Suprapubic skin (tissue), 4 donors: ENCODE measurements around the gene CROCC2.

ENCODE experiments used
- EP300 ChIP-seq: sonication (generic); formaldehyde crosslinking; IDR thresholded peaks from one replicate; pipeline ENCODE4 v1.6.1; 2017; ENCODE audit warnings: antibody characterized with exemption
- POLR2A ChIP-seq, 2 donors: fragments of 450-650 bp; IDR thresholded peaks; one replicate each; pipeline ENCODE4 v1.6.1; 2017; ENCODE audit warnings: antibody characterized with exemption in 2 of 2, mild to moderate bottlenecking in 2 of 2, moderate library complexity in 2 of 2
- POLR2AphosphoS5 ChIP-seq, 3 donors: sonication (generic); formaldehyde crosslinking; IDR thresholded peaks; one replicate each; pipeline ENCODE4 v1.6.1; 2017; ENCODE audit warnings: antibody characterized with exemption in 3 of 3
- TF ChIP-seq, protein P1 (sequence below), 2 donors: fragments of 200-600 bp in 1 of 2; fragments of 450-650 bp in 1 of 2; sonication (generic) in 1 of 2; IDR thresholded peaks; one replicate each; pipeline ENCODE4 v1.5.1; 2016 to 2019; ENCODE audit warnings: antibody characterized with exemption in 2 of 2, mild to moderate bottlenecking in 1 of 2, moderate library complexity in 1 of 2

- TF ChIP-seq, protein P1, sequence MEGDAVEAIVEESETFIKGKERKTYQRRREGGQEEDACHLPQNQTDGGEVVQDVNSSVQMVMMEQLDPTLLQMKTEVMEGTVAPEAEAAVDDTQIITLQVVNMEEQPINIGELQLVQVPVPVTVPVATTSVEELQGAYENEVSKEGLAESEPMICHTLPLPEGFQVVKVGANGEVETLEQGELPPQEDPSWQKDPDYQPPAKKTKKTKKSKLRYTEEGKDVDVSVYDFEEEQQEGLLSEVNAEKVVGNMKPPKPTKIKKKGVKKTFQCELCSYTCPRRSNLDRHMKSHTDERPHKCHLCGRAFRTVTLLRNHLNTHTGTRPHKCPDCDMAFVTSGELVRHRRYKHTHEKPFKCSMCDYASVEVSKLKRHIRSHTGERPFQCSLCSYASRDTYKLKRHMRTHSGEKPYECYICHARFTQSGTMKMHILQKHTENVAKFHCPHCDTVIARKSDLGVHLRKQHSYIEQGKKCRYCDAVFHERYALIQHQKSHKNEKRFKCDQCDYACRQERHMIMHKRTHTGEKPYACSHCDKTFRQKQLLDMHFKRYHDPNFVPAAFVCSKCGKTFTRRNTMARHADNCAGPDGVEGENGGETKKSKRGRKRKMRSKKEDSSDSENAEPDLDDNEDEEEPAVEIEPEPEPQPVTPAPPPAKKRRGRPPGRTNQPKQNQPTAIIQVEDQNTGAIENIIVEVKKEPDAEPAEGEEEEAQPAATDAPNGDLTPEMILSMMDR (IDR thresholded peaks at IDR 0.05): no peak
- no peak for TF ChIP-seq POLR2A (IDR thresholded peaks at IDR 0.05)
- no peak for TF ChIP-seq POLR2AphosphoS5 (IDR thresholded peaks at IDR 0.05)
- no peak for TF ChIP-seq EP300
Observed at GRCh38 chr2:240974771-240975572, 68.8 kb downstream of the CROCC2 start.
